NCI-H2107 (cell line): ENCODE measurements around the gene IGFBP4.
A peak's percentile ranks its signal among the peaks of the same experiment; 100 is the strongest.
"Not testable (repeated sequence)": the region's sequence is repeated elsewhere in the genome, so short reads cannot be mapped to it uniquely, and the experiment has no call there.

Experiments
- DNase-seq: peaks from one replicate; lab custom pipeline; 2025; lab: John Stamatoyannopoulos, UW

The IGFBP4 gene

GRCh38 chr17:40443196-40443987 is at the start of gene IGFBP4:
TSS of gene IGFBP4 (plus strand) at chr17:40443450. CDS start at chr17:40443736, 286 bp downstream.
- peak; percentile 22 for DNase-seq

- DNase-seq: no peak
Measured at GRCh38 chr17:40399185-40399584, 44.1 kb upstream of the IGFBP4 start.

GRCh38 chr17:40402668-40403067 is 40.6 kb upstream of the IGFBP4 start:
- no peak for DNase-seq

GRCh38 chr17:40404003-40404402 is 39.2 kb upstream of the IGFBP4 start:
- no peak for DNase-seq

GRCh38 chr17:40407460-40407859 is 35.8 kb upstream of the IGFBP4 start:
- DNase-seq: no peak

- DNase-seq: not testable (repeated sequence)
Measured at GRCh38 chr17:40409540-40409939, 33.7 kb upstream of the IGFBP4 start.

GRCh38 chr17:40410082-40410481 is 33.2 kb upstream of the IGFBP4 start:
- no peak for DNase-seq

GRCh38 chr17:40411821-40412220 is 31.4 kb upstream of the IGFBP4 start:
- DNase-seq: no peak

GRCh38 chr17:40412880-40413279 is 30.4 kb upstream of the IGFBP4 start:
- no peak for DNase-seq

GRCh38 chr17:40414312-40414711 is 28.9 kb upstream of the IGFBP4 start:
- DNase-seq: not testable (repeated sequence)

GRCh38 chr17:40415390-40415789 is 27.9 kb upstream of the IGFBP4 start:
- DNase-seq: no peak

- no peak for DNase-seq
Measured at GRCh38 chr17:40416671-40417070, 26.6 kb upstream of the IGFBP4 start.

GRCh38 chr17:40417258-40417608 is 26.0 kb upstream of the IGFBP4 start:
- no peak for DNase-seq

GRCh38 chr17:40417609-40418427 is 25.4 kb upstream of the IGFBP4 start, which contains the start of gene TOP2A:
TSS of gene TOP2A (minus strand) at chr17:40417896. CDS start at chr17:40417791, 105 bp downstream.
- peak; percentile 99 for DNase-seq

- no peak for DNase-seq
Measured at GRCh38 chr17:40418428-40418706, 24.9 kb upstream of the IGFBP4 start.

GRCh38 chr17:40419559-40420331 is 23.5 kb upstream of the IGFBP4 start:
- DNase-seq: no peak

GRCh38 chr17:40422990-40423633 is 20.1 kb upstream of the IGFBP4 start:
- DNase-seq: no peak

- no peak for DNase-seq
Measured at GRCh38 chr17:40425741-40426140, 17.5 kb upstream of the IGFBP4 start.

- DNase-seq: no peak
Measured at GRCh38 chr17:40427002-40427491, 16.2 kb upstream of the IGFBP4 start.

GRCh38 chr17:40430272-40431230 is 12.7 kb upstream of the IGFBP4 start:
- no peak for DNase-seq

GRCh38 chr17:40431231-40431602 is 12.0 kb upstream of the IGFBP4 start:
- DNase-seq: no peak
